HL-60 (cell line): ENCODE data around the gene PRLR.

Source experiments
- CTCF ChIP-seq: IDR thresholded peaks from one replicate; pipeline ENCODE4 v1.5.1; 2011; ENCODE audit warnings: low read length, control low read depth, inconsistent platforms; ENCODE audit not compliant: insufficient read depth
- GABPA ChIP-seq: IDR thresholded peaks from 2 replicates; pipeline ENCODE4 v1.6.1; 2012; ENCODE audit warnings: low read depth
- POLR2AphosphoS5 ChIP-seq: IDR thresholded peaks from 2 replicates; pipeline ENCODE4 v1.6.1; 2012; ENCODE audit warnings: low read depth
- SPI1 ChIP-seq: IDR thresholded peaks from 2 replicates; pipeline ENCODE4 v1.6.1; 2012; ENCODE audit warnings: low read depth, mild to moderate bottlenecking, borderline replicate concordance
- TF ChIP-seq, protein P1 (sequence below): IDR thresholded peaks from 2 replicates; pipeline ENCODE4 v1.6.1; 2012; ENCODE audit warnings: low read depth; ENCODE audit not compliant: insufficient replicate concordance

DNA sequence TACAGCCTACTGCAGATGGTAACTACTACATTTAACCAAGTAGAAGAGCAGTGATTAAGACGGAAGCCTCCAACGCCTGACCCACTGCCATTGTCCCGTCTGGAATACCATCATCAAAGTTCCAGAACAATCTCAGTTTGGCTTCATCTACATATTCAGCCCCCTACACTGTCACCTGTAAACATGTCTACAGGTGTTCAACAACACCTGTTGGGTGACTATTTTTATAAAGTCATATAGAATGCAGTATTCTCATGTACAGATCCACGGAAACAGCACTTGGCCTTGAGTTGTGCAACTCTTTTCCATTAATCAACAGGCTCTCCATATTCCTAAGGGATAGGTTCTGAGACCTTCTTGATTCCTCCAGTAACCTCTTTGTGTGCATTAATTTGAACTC lies 129.3 kb downstream of the PRLR start:
- TF ChIP-seq CTCF (no peak), POLR2AphosphoS5 (no peak), SPI1 (no peak), GABPA (no peak)
- TF ChIP-seq, protein P1, sequence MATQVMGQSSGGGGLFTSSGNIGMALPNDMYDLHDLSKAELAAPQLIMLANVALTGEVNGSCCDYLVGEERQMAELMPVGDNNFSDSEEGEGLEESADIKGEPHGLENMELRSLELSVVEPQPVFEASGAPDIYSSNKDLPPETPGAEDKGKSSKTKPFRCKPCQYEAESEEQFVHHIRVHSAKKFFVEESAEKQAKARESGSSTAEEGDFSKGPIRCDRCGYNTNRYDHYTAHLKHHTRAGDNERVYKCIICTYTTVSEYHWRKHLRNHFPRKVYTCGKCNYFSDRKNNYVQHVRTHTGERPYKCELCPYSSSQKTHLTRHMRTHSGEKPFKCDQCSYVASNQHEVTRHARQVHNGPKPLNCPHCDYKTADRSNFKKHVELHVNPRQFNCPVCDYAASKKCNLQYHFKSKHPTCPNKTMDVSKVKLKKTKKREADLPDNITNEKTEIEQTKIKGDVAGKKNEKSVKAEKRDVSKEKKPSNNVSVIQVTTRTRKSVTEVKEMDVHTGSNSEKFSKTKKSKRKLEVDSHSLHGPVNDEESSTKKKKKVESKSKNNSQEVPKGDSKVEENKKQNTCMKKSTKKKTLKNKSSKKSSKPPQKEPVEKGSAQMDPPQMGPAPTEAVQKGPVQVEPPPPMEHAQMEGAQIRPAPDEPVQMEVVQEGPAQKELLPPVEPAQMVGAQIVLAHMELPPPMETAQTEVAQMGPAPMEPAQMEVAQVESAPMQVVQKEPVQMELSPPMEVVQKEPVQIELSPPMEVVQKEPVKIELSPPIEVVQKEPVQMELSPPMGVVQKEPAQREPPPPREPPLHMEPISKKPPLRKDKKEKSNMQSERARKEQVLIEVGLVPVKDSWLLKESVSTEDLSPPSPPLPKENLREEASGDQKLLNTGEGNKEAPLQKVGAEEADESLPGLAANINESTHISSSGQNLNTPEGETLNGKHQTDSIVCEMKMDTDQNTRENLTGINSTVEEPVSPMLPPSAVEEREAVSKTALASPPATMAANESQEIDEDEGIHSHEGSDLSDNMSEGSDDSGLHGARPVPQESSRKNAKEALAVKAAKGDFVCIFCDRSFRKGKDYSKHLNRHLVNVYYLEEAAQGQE = no peak
